ENCODE data around the gene GH2.
"Not testable (repeated sequence)": the region's sequence is repeated elsewhere in the genome, so short reads cannot be mapped to it uniquely, and the experiment has no call there.

DNA sequence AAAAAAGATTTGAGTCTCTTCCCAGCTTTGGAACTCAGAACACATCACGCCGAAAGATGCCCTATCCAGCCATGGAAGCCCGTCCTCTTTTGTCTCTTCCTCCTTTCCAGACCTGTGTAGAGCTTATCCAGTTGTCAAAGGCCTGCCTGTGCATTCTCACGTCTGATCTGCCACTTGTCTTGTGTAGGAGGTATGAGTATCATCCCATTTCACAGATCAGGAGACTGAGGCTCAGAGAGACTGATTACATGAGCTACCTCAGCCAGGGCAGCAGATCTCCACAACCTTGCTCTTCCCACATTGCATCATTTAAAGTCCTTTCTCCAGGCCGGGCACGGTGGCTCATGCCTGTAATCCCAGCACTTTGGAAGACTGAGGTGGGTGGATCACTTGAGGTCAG is 7.1 kb downstream of the GH2 start:
- TF ChIP-seq CTCF, POLR2A (IDR thresholded peaks at IDR 0.05): not testable (repeated sequence)
